Ectodermal cell (in vitro differentiated cells): ENCODE measurements around the gene CT45A8. TPM values are rescaled to one million over a fixed set of nuclear protein-coding genes. Genes with fewer than 3 reads are reported as not detected.
"Not testable (repeated sequence)": the region's sequence is repeated elsewhere in the genome, so short reads cannot be mapped to it uniquely, and the experiment has no call there.

Source experiments
- H3K27ac ChIP-seq: 2 replicates; pipeline ENCODE4 v1.7.0; 2013; ENCODE audit warnings: mild to moderate bottlenecking, low read depth, low read length; ENCODE audit not compliant: insufficient read depth, poor library complexity, severe bottlenecking
- H3K27me3 ChIP-seq: 2 replicates; pipeline ENCODE4 v1.7.0; 2013; ENCODE audit warnings: mild to moderate bottlenecking, low read length; ENCODE audit not compliant: insufficient read depth, control insufficient read depth, poor library complexity, severe bottlenecking
- H3K36me3 ChIP-seq: one replicate; pipeline ENCODE4 v1.7.0; 2013; ENCODE audit warnings: low read length; ENCODE audit not compliant: control insufficient read depth, insufficient read depth
- H3K4me1 ChIP-seq: one replicate; pipeline ENCODE4 v1.7.0; 2013; ENCODE audit warnings: low read length; ENCODE audit not compliant: control insufficient read depth, insufficient read depth
- H3K4me3 ChIP-seq: 2 replicates; pipeline ENCODE4 v1.7.0; 2013; ENCODE audit warnings: low read depth, low read length, control low read depth; ENCODE audit not compliant: insufficient read depth
- H3K9me3 ChIP-seq: 2 replicates; pipeline ENCODE4 v1.7.0; 2013; ENCODE audit warnings: mild to moderate bottlenecking, low read length, moderate library complexity; ENCODE audit not compliant: control insufficient read depth
- WGBS, 2 experiments: methylation state at CpG; one replicate each; pipeline ENCODE4 v1.1.7; 2013; ENCODE audit warnings: missing lambda C conversion rate in 2 of 2; 5-methylcytosine and 5-hydroxymethylcytosine counted together
- polyA plus RNA-seq, 4 experiments: library from polyadenylated mRNA; stranded (reverse); fragments of 50-300 nt; gene quantifications; one replicate each; pipeline ENCODE4 v1.2.3, GENCODE V29; 2013

CT45A8 gene
- not detected for polyA plus RNA-seq (2013, experiment 1 of 4)
- not detected for polyA plus RNA-seq (2013, experiment 2 of 4)
- not detected for polyA plus RNA-seq (2013, experiment 3 of 4)
- not detected for polyA plus RNA-seq (2013, experiment 4 of 4)

GRCh38 chrX:135854438-135854837 is at the start of gene CT45A8:
CT45A8 (minus strand) TSS chrX:135854538; CDS start chrX:135850783, 3,755 bp downstream.
- H3K4me1 ChIP-seq, H3K9me3 ChIP-seq, H3K27ac ChIP-seq, H3K4me3 ChIP-seq, H3K27me3 ChIP-seq, H3K36me3 ChIP-seq: not testable (repeated sequence)
- WGBS, 2 experiments: no CpG with 5 or more reads among the region's 17 CpGs

- Histone ChIP-seq H3K36me3 (no peaks in the 10 kb centered on the region), H3K9me3 (no peaks in the 10 kb centered on the region), H3K27ac (no peak within 1 kb of the TSS), H3K4me3 (no peak within 1 kb of the TSS), H3K4me1 (no peaks in the 10 kb centered on the region), H3K27me3 (no peaks in the 10 kb centered on the region)
- 77 to 79% methylated on average over 22 of the region's 22 CpGs for WGBS, 2 experiments
These were observed 39.0 kb upstream of the CT45A8 start, which contains the start of the genes CT45A10 and SAGE1 for GRCh38 chrX:135893294-135893817. CT45A10 (minus strand) TSS chrX:135893444; CDS start chrX:135885344, 8,100 bp downstream. SAGE1 (plus strand) TSS chrX:135893716; CDS start chrX:135896243, 2,527 bp downstream.

- no peaks in the 10 kb centered on the region for H3K9me3 ChIP-seq
- 92 to 93% methylated on average over 11 of the region's 11 CpGs for WGBS, 2 experiments
- no peak overlapping the region for H3K4me3 ChIP-seq
- H3K27ac ChIP-seq: no peak overlapping the region
- no peaks in the 10 kb centered on the region for H3K36me3 ChIP-seq
- H3K27me3 ChIP-seq: no peaks in the 10 kb centered on the region
- H3K4me1 ChIP-seq: no peaks in the 10 kb centered on the region
These were observed 38.4 kb upstream of the CT45A8 start for GRCh38 chrX:135892781-135893180.

GRCh38 chrX:135890087-135890585 is 35.8 kb upstream of the CT45A8 start:
- Histone ChIP-seq H3K27me3 (no peaks in the 10 kb centered on the region), H3K36me3 (no peaks in the 10 kb centered on the region), H3K27ac (no peak overlapping the region), H3K4me3 (no peak overlapping the region), H3K9me3 (no peaks in the 10 kb centered on the region), H3K4me1 (no peaks in the 10 kb centered on the region)
- 92 to 96% methylated on average over 14 of the region's 14 CpGs for WGBS, 2 experiments

GRCh38 chrX:135888976-135889375 is 34.6 kb upstream of the CT45A8 start:
- not testable (repeated sequence) for H3K4me3 ChIP-seq, H3K4me1 ChIP-seq
- WGBS, 2 experiments: 62 to 70% methylated on average over 8 to 15 of the region's 15 CpGs

DNA sequence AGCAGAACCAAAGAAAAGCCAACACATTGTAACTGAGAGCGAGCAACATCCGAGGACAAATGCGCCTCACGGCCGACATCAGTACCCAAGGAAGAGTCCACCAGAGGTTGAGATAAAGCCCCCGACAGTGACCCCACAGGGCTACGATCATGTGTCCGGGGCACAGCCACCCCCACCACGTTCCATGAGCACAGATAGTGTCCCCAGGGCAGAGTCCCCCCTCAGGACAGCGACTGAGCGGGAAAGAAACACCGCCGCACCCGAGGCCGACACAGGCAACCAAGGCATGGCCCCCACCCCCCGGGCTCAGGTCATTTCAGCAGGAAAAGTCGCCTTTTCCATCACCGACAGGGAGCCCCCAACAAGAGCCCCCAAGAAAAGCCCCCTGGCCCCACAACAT is 33.9 kb upstream of the CT45A8 start:
- H3K27ac ChIP-seq, H3K36me3 ChIP-seq, H3K27me3 ChIP-seq, H3K4me1 ChIP-seq, H3K4me3 ChIP-seq, H3K9me3 ChIP-seq: not testable (repeated sequence)
- WGBS, 2 experiments: 87 to 98% methylated on average over 4 of the region's 18 CpGs

More at GRCh38 chrX:135888976-135889375, 34.6 kb upstream of the CT45A8 start:
- H3K9me3 ChIP-seq, H3K27me3 ChIP-seq, H3K27ac ChIP-seq, H3K36me3 ChIP-seq: not testable (repeated sequence)

DNA sequence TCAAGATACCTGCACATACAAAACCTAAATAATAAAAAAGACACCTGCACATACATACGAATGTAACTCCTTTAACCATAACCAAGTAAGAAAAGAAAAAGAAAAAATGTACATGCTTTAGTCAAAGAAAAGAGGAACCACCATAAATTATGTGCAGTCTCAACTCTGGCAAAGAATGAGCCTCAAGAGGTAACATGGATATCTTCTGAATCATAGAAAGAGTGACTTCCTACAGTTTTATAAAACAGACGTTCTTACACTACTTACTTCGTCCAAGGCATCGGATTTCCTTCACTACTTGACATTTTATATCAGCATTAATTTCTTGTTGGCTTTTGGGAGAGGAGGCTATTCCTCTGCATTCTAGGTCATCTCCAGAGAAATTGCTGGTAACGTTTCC is 28.4 kb upstream of the CT45A8 start:
- not testable (repeated sequence) for H3K36me3 ChIP-seq, H3K27ac ChIP-seq, H3K27me3 ChIP-seq, H3K4me3 ChIP-seq, H3K4me1 ChIP-seq, H3K9me3 ChIP-seq
- 83 to 95% methylated on average over 2 to 3 of the region's 5 CpGs for WGBS, 2 experiments

GRCh38 chrX:135871712-135872111 is 17.4 kb upstream of the CT45A8 start, which contains the start of gene CT45A9:
CT45A9 (minus strand) TSS chrX:135871812; CDS start chrX:135868061, 3,751 bp downstream.
- H3K27me3 ChIP-seq, H3K4me3 ChIP-seq, H3K9me3 ChIP-seq, H3K36me3 ChIP-seq, H3K27ac ChIP-seq, H3K4me1 ChIP-seq: not testable (repeated sequence)
- no CpG with 5 or more reads among the region's 17 CpGs for WGBS, 2 experiments

GRCh38 chrX:135837180-135837579 is 17.2 kb downstream of the CT45A8 start, which contains the start of gene CT45A7:
CT45A7 (minus strand) TSS chrX:135837280; CDS start chrX:135833533, 3,747 bp downstream.
- not testable (repeated sequence) for H3K27me3 ChIP-seq, H3K27ac ChIP-seq, H3K36me3 ChIP-seq, H3K4me1 ChIP-seq, H3K9me3 ChIP-seq, H3K4me3 ChIP-seq
- no CpG with 5 or more reads among the region's 17 CpGs for WGBS, 2 experiments

- not testable (repeated sequence) for H3K36me3 ChIP-seq, H3K27ac ChIP-seq, H3K27me3 ChIP-seq, H3K4me1 ChIP-seq, H3K9me3 ChIP-seq, H3K4me3 ChIP-seq
- WGBS, 2 experiments: no CpG with 5 or more reads among the region's 17 CpGs
These were observed 34.4 kb downstream of the CT45A8 start, which contains the start of gene CT45A2 for GRCh38 chrX:135819912-135820311. CT45A2 (minus strand) TSS chrX:135820012; CDS start chrX:135816265, 3,747 bp downstream.
